GM19351 (cell line): ENCODE data around the gene SEPTIN12.

Experiments used
- ATAC-seq: cut with Tn5 transposase; IDR thresholded peaks from one replicate; pipeline ENCODE4 v1.9.1; 2021; ENCODE audit warnings: mild to moderate bottlenecking, moderate library complexity; ENCODE audit not compliant: unreplicated experiment

The SEPTIN12 gene

GRCh38 chr16:4787627-4788482 lies at the start of gene SEPTIN12:
Gene SEPTIN12 (minus strand): TSS chr16:4788345. CDS start chr16:4787645, 700 bp downstream.
- no peak for ATAC-seq

- ATAC-seq, result no peak
These were observed 48.6 kb upstream of the SEPTIN12 start for GRCh38 chr16:4836727-4837126.

GRCh38 chr16:4833584-4833983 lies 45.4 kb upstream of the SEPTIN12 start:
- no peak for ATAC-seq

GRCh38 chr16:4832698-4833343 lies 44.7 kb upstream of the SEPTIN12 start:
- ATAC-seq, result no peak

- ATAC-seq, result no peak
These were observed 43.5 kb upstream of the SEPTIN12 start for GRCh38 chr16:4831616-4832015.

- ATAC-seq, result no peak
These were observed 42.3 kb upstream of the SEPTIN12 start for GRCh38 chr16:4830408-4830807.

- no peak for ATAC-seq
These were observed 40.6 kb upstream of the SEPTIN12 start for GRCh38 chr16:4828567-4829321.

GRCh38 chr16:4826980-4827379 lies 38.8 kb upstream of the SEPTIN12 start:
- no peak for ATAC-seq

- ATAC-seq, result no peak
These were observed 38.4 kb upstream of the SEPTIN12 start for GRCh38 chr16:4826526-4826925.

GRCh38 chr16:4825196-4825595 lies 37.1 kb upstream of the SEPTIN12 start:
- ATAC-seq, result no peak

- ATAC-seq, result no peak
These were observed 32.5 kb upstream of the SEPTIN12 start for GRCh38 chr16:4820652-4821051.

GRCh38 chr16:4814542-4815173 lies 26.5 kb upstream of the SEPTIN12 start:
- ATAC-seq, result no peak

GRCh38 chr16:4814046-4814445 lies 25.9 kb upstream of the SEPTIN12 start:
- ATAC-seq, result no peak

- no peak for ATAC-seq
These were observed 25.3 kb upstream of the SEPTIN12 start for GRCh38 chr16:4813251-4814003.

GRCh38 chr16:4811773-4812172 lies 23.6 kb upstream of the SEPTIN12 start:
- ATAC-seq, result no peak

- ATAC-seq, result no peak
These were observed 23.1 kb upstream of the SEPTIN12 start for GRCh38 chr16:4811242-4811641.

- ATAC-seq, result no peak
These were observed 18.1 kb upstream of the SEPTIN12 start for GRCh38 chr16:4806280-4806679.

- no peak for ATAC-seq
These were observed 17.1 kb upstream of the SEPTIN12 start for GRCh38 chr16:4805231-4805630.

- no peak for ATAC-seq
These were observed 16.0 kb upstream of the SEPTIN12 start for GRCh38 chr16:4803898-4804762.
